Prostate gland (tissue), 2 donors: ENCODE results near the gene ERC2. TPM values are rescaled to one million over a fixed set of nuclear protein-coding genes. Genes with fewer than 3 reads are reported as not detected.

Experiments used
- DNase-seq: peaks from one replicate; pipeline ENCODE4 v3.0.0-alpha.2; 2019; ENCODE audit warnings: low spot score
- H3K27ac ChIP-seq, 2 donors: fragments of 200-600 bp; sonication (generic); 2 replicates each; pipeline ENCODE4 v1.5.1; 2017 to 2019
- H3K27me3 ChIP-seq: fragments of 200-600 bp; sonication (generic); replicated peaks from 2 replicates; pipeline ENCODE4 v1.5.1; 2019; ENCODE audit not compliant: insufficient read depth
- H3K36me3 ChIP-seq, 2 donors: fragments of 200-600 bp; sonication (generic); 1 replicate in 1 of 2; 2 replicates in 1 of 2; pipeline versions ENCODE4 v1.5.1 to v1.8.1; 2017 to 2019
- H3K4me1 ChIP-seq: fragments of 200-600 bp; sonication (generic); replicated peaks from 2 replicates; pipeline ENCODE4 v1.5.1; 2019
- H3K4me3 ChIP-seq, 2 donors: fragments of 200-600 bp; sonication (generic); 2 replicates each; pipeline ENCODE4 v1.5.1; 2017 to 2019
- H3K9me3 ChIP-seq: fragments of 200-600 bp; sonication (generic); 2 replicates; pipeline ENCODE4 v1.5.1; 2017
- POLR2A ChIP-seq: fragments of 450-650 bp; IDR thresholded peaks from one replicate; pipeline ENCODE4 v1.6.1; 2016; ENCODE audit warnings: antibody characterized with exemption, mild to moderate bottlenecking
- POLR2AphosphoS5 ChIP-seq: sonication (generic); formaldehyde crosslinking; IDR thresholded peaks from one replicate; pipeline ENCODE4 v1.6.1; 2017; ENCODE audit warnings: antibody characterized with exemption
- WGBS: methylation state at CpG from one replicate; pipeline ENCODE4 v1.1.5; 2018; 5-methylcytosine and 5-hydroxymethylcytosine counted together
- intact Hi-C: fragments of 100-400 bp; cut with DNase I; formaldehyde crosslinking; loops from one replicate; pipeline ENCODE4 v1.14.2; 2022
- total RNA-seq, 2 donors: library from RNA; depleted of rRNA; stranded (reverse); fragments of >200 nt; gene quantifications; one replicate each; pipeline ENCODE4 v1.1.0, GENCODE V29; 2016
- TF ChIP-seq, protein P1 (sequence below), 4 experiments: fragments of 200-600 bp in 2 of 4; fragments of 450-650 bp in 2 of 4; sonication (generic) in 2 of 4; IDR thresholded peaks; 1 replicate in 3 of 4; 2 replicates in 1 of 4; pipeline ENCODE4 v1.5.1; 2016 to 2019; ENCODE audit warnings: antibody characterized with exemption in 4 of 4, mild to moderate bottlenecking in 2 of 4, moderate library complexity in 2 of 4

The ERC2 gene
- total RNA-seq, 2 donors from 2014 or later, result 1.0 to 2.7 TPM

DNA sequence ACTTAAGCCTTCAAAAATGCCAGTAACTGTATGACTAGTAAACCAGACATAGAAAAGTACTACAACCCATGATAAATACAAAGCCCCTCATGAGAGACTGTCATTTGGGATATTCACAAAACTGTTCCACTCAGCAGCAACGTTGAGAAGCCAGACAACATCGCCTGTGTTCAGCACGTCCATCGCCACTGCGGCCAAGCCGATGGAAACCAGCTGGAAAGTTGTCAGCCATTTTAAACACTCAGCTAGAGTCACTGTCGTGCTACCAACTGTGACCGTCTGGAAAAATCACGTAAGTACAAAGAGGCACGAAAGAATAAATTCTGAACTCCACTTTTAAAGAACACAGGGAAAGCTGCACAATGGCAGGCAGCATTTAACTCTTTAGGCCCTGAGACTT lies 640.5 kb downstream of the ERC2 start:
- Histone ChIP-seq H3K27me3 (no peaks in the 10 kb centered on the region), H3K4me1 (no peaks in the 10 kb centered on the region), H3K4me3 (no peak overlapping the region), H3K36me3 (no peaks in the 10 kb centered on the region), H3K27ac (no peak overlapping the region), H3K9me3 (no peaks in the 10 kb centered on the region)
- DNase-seq, result no peak
- 64% methylated on average over 10 of the region's 10 CpGs for WGBS
- TF ChIP-seq, protein P1, sequence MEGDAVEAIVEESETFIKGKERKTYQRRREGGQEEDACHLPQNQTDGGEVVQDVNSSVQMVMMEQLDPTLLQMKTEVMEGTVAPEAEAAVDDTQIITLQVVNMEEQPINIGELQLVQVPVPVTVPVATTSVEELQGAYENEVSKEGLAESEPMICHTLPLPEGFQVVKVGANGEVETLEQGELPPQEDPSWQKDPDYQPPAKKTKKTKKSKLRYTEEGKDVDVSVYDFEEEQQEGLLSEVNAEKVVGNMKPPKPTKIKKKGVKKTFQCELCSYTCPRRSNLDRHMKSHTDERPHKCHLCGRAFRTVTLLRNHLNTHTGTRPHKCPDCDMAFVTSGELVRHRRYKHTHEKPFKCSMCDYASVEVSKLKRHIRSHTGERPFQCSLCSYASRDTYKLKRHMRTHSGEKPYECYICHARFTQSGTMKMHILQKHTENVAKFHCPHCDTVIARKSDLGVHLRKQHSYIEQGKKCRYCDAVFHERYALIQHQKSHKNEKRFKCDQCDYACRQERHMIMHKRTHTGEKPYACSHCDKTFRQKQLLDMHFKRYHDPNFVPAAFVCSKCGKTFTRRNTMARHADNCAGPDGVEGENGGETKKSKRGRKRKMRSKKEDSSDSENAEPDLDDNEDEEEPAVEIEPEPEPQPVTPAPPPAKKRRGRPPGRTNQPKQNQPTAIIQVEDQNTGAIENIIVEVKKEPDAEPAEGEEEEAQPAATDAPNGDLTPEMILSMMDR (IDR thresholded peaks at IDR 0.05), result no peak
- TF ChIP-seq POLR2AphosphoS5 (no peak), POLR2A (no peak)
- intact Hi-C loops, result no loop called here

DNA sequence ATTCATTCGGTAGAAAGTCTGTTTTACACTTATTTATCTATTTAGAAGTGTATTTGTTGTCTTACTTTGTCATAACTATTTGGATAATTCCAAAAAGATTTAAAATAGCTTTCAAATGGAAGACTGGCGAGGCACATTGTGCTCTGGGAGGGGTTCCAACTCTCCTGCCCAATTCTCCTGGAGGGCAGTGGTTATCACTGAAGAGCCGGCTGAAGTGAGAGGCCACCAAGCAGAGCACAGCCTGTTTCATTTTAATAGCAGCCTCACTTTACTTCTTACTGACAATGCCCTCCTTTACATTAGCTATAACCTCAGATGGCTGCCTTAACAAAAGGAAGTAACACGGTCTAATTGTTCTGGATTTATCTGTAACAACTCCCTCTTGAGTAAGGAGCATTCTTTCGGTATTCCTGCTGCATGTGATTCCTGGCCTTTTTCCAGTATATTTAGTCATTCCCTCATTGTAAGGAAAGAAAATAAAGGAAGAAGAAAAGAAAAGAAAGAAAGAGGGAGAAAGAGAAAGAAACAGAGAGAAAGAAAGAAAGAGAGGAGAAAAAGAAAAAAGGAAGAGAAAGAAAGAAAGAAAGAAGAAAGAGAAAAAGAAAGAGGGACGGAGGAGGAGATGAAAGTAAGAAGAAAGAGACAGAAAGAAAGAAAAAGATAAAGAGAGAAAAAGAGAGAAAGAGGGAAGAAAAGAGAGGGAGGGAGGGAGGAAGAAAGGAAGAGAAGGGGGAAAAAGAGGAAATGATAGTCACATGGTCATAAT lies 641.4 kb downstream of the ERC2 start:
- no peaks in the 10 kb centered on the region for H3K4me1 ChIP-seq
- H3K36me3 ChIP-seq, result no peaks in the 10 kb centered on the region
- H3K9me3 ChIP-seq, result no peaks in the 10 kb centered on the region
- no peak overlapping the region for H3K27ac ChIP-seq
- TF ChIP-seq POLR2A (no peak), POLR2AphosphoS5 (no peak)
- TF ChIP-seq, protein P1 (IDR thresholded peaks at IDR 0.05), result no peak
- H3K27me3 ChIP-seq, result no peaks in the 10 kb centered on the region
- no peak for DNase-seq
- 71% methylated on average over 6 of the region's 6 CpGs for WGBS
- intact Hi-C loops, result no loop called here
- H3K4me3 ChIP-seq, result no peak overlapping the region

DNA sequence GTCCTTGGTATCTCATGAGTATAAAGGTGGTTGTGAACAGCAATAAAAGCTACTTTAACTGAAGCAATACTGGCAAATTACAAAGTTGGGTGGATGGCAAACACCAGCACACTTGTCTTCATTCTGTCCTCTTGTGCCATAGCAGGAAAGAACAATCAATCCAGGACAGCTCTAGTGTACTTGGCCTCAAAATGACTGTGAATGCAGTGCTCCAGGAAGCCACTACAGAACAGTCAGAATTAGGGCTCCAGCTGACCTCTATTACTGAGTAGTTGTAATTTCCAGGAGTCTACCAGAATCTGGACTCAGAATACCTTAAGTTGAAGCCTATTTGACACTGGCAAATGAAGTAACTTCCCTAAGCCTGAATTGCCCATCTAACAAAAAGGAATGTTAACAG lies 642.2 kb downstream of the ERC2 start:
- no peak overlapping the region for H3K4me3 ChIP-seq
- intact Hi-C loops, result no loop called here

DNA sequence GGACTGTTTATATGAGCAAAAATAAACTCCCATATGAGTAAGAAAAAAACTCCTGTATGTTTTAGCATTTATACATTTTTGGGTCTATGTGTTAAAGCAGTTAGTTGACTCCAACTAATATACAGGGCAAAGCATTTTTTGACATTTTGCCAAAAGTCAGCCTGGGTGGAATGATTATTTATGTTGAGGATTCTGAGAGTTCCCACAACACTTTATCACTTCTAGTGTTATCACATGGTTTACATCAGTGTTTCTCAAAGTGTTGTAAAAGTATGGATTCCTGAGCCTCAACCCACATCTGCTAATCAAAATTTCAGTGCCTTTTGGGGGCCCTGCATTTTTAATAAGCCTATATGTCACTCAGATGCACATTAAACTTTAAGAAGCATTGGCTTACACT lies 643.9 kb downstream of the ERC2 start:
- no peak for DNase-seq
- Histone ChIP-seq H3K27me3 (no peaks in the 10 kb centered on the region), H3K4me3 (no peak overlapping the region), H3K27ac (no peak overlapping the region), H3K4me1 (no peaks in the 10 kb centered on the region), H3K9me3 (no peaks in the 10 kb centered on the region), H3K36me3 (no peaks in the 10 kb centered on the region)
- TF ChIP-seq, protein P1 (IDR thresholded peaks at IDR 0.05), result no peak
- intact Hi-C loops, result no loop called here

More for the DNA sequence above, 642.2 kb downstream of the ERC2 start:
- Histone ChIP-seq H3K27ac (no peak overlapping the region), H3K9me3 (no peaks in the 10 kb centered on the region), H3K27me3 (no peaks in the 10 kb centered on the region), H3K4me1 (no peaks in the 10 kb centered on the region), H3K36me3 (no peaks in the 10 kb centered on the region)
- DNase-seq, result no peak
- TF ChIP-seq POLR2AphosphoS5 (no peak), POLR2A (no peak)
- TF ChIP-seq, protein P1 (IDR thresholded peaks at IDR 0.05), result no peak

DNA sequence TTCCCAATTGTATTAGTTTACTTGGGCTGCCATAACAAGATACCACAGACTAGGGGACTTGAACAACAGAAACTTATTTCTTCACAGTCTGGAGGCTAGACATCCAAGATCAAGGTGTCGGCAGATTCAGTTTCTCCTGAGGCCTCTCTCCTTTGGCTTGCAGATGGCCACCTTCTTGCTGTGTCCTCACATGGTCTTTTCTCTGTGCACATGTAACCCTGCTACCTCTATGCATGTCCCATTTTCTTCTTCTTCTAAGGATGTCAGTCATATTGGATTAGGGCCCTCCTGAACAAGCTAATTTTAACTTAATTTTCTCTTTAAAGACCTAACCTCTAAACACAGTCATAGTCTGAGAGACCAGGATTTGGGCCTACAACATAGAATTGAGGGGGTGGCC lies 644.4 kb downstream of the ERC2 start:
- no peaks in the 10 kb centered on the region for H3K9me3 ChIP-seq
- 93% methylated on average over 1 of the region's 1 CpG for WGBS
- no peaks in the 10 kb centered on the region for H3K4me1 ChIP-seq
- no peak overlapping the region for H3K4me3 ChIP-seq
- H3K36me3 ChIP-seq, result no peaks in the 10 kb centered on the region
- no peaks in the 10 kb centered on the region for H3K27me3 ChIP-seq
- TF ChIP-seq, protein P1 (IDR thresholded peaks at IDR 0.05), result no peak
- TF ChIP-seq POLR2A (no peak), POLR2AphosphoS5 (no peak)
- intact Hi-C loops, result no loop called here
- no peak overlapping the region for H3K27ac ChIP-seq
- DNase-seq, result no peak
